HEK293 (cell line): ENCODE data around the gene MELTF.
"Not testable (repeated sequence)": the region's sequence is repeated elsewhere in the genome, so short reads cannot be mapped to it uniquely, and the experiment has no call there.

Source experiments
- CTCF ChIA-PET: fragments of 350-600 bp; formaldehyde crosslinking; extraction: SDS; loops from one replicate; lab custom pipeline; 2021; ENCODE audit warnings: antibody characterized with exemption; lab: Yijun Ruan, JAX
- POLR2A ChIA-PET: fragments of 300-600 bp; formaldehyde crosslinking; extraction: SDS; loops from one replicate; lab custom pipeline; 2020; ENCODE audit warnings: antibody characterized with exemption, inconsistent platforms; lab: Yijun Ruan, JAX
- H3K27ac ChIP-seq: fragments of 200-500 bp; sonication (Bioruptor generic); 2 replicates; pipeline ENCODE4 v1.5.1; 2014; ENCODE audit warnings: low read depth, low read length, control low read depth, inconsistent platforms; ENCODE audit errors: extremely low read depth
- H3K36me3 ChIP-seq, 2 experiments: fragments of 200-500 bp in 1 of 2; sonication (Bioruptor generic) in 1 of 2; 1 replicate in 1 of 2; 2 replicates in 1 of 2; pipeline ENCODE4 v1.5.1; 2014 to 2017; ENCODE audit warnings: inconsistent platforms in 2 of 2, low read length in 2 of 2; ENCODE audit not compliant: control insufficient read depth in 2 of 2, insufficient read depth in 1 of 2
- H3K4me1 ChIP-seq: fragments of 200-500 bp; sonication (Bioruptor generic); 2 replicates; pipeline ENCODE4 v1.5.1; 2014; ENCODE audit warnings: mild to moderate bottlenecking, low read length, inconsistent platforms; ENCODE audit not compliant: control insufficient read depth, insufficient read depth
- H3K4me3 ChIP-seq: 2 replicates; pipeline ENCODE4 v1.5.1; 2011; ENCODE audit warnings: low read depth, mild to moderate bottlenecking, control low read depth, low read length, moderate library complexity
- H3K9me3 ChIP-seq: fragments of 200-500 bp; sonication (Bioruptor generic); 2 replicates; pipeline ENCODE4 v1.5.1; 2014; ENCODE audit warnings: low read depth, low read length, inconsistent platforms; ENCODE audit not compliant: control insufficient read depth, insufficient read depth
- KLF16 ChIP-seq: fragments of 450-650 bp; formaldehyde crosslinking; IDR thresholded peaks from 2 replicates; pipeline ENCODE4 v1.5.1; 2017; ENCODE audit warnings: missing biosample characterization, missing genetic modification characterization
- ZBTB17 ChIP-seq: fragments of 450-650 bp; formaldehyde crosslinking; IDR thresholded peaks from 2 replicates; pipeline ENCODE4 v1.5.1; 2016; ENCODE audit warnings: missing biosample characterization, missing genetic modification characterization
- ZBTB49 ChIP-seq: fragments of 450-650 bp; formaldehyde crosslinking; IDR thresholded peaks from 2 replicates; pipeline ENCODE4 v1.5.1; 2016; ENCODE audit warnings: missing biosample characterization, missing genetic modification characterization, low read depth
- ZNF18 ChIP-seq: fragments of 450-650 bp; formaldehyde crosslinking; IDR thresholded peaks from 2 replicates; pipeline ENCODE4 v1.5.1; 2016; ENCODE audit warnings: missing biosample characterization, missing genetic modification characterization
- ZNF629 ChIP-seq: fragments of 450-650 bp; formaldehyde crosslinking; IDR thresholded peaks from 2 replicates; pipeline ENCODE4 v1.5.1; 2017; ENCODE audit warnings: missing biosample characterization, missing genetic modification characterization
- ZNF660 ChIP-seq: fragments of 450-650 bp; IDR thresholded peaks from 2 replicates; pipeline ENCODE4 v1.5.1; 2018; ENCODE audit warnings: missing biosample characterization, mild to moderate bottlenecking, missing genetic modification characterization
- ZNF707 ChIP-seq: fragments of 450-650 bp; formaldehyde crosslinking; IDR thresholded peaks from 2 replicates; pipeline ENCODE4 v1.5.1; 2016; ENCODE audit warnings: missing biosample characterization, missing genetic modification characterization
- TF ChIP-seq, protein P1 (sequence below): fragments of 450-650 bp; formaldehyde crosslinking; conservative IDR thresholded peaks from 2 replicates; pipeline ENCODE4 v1.5.1; 2016; ENCODE audit warnings: low read depth, missing biosample characterization, missing genetic modification characterization
- TF ChIP-seq, protein P2 (sequence below): fragments of 450-650 bp; formaldehyde crosslinking; IDR thresholded peaks from 2 replicates; pipeline ENCODE4 v1.5.1; 2017; ENCODE audit warnings: missing biosample characterization, missing genetic modification characterization
- TF ChIP-seq, protein P3 (sequence below): fragments of 450-650 bp; formaldehyde crosslinking; IDR thresholded peaks from 2 replicates; pipeline ENCODE4 v1.5.1; 2016; ENCODE audit warnings: missing biosample characterization, missing genetic modification characterization
- TF ChIP-seq, protein P4 (sequence below): fragments of 450-650 bp; formaldehyde crosslinking; IDR thresholded peaks from 2 replicates; pipeline ENCODE4 v1.5.1; 2017; ENCODE audit warnings: missing biosample characterization, missing genetic modification characterization

The MELTF gene

GRCh38 chr3:197035577-197035976 lies 6.0 kb upstream of the MELTF start (continued):
- TF ChIP-seq, protein P1, sequence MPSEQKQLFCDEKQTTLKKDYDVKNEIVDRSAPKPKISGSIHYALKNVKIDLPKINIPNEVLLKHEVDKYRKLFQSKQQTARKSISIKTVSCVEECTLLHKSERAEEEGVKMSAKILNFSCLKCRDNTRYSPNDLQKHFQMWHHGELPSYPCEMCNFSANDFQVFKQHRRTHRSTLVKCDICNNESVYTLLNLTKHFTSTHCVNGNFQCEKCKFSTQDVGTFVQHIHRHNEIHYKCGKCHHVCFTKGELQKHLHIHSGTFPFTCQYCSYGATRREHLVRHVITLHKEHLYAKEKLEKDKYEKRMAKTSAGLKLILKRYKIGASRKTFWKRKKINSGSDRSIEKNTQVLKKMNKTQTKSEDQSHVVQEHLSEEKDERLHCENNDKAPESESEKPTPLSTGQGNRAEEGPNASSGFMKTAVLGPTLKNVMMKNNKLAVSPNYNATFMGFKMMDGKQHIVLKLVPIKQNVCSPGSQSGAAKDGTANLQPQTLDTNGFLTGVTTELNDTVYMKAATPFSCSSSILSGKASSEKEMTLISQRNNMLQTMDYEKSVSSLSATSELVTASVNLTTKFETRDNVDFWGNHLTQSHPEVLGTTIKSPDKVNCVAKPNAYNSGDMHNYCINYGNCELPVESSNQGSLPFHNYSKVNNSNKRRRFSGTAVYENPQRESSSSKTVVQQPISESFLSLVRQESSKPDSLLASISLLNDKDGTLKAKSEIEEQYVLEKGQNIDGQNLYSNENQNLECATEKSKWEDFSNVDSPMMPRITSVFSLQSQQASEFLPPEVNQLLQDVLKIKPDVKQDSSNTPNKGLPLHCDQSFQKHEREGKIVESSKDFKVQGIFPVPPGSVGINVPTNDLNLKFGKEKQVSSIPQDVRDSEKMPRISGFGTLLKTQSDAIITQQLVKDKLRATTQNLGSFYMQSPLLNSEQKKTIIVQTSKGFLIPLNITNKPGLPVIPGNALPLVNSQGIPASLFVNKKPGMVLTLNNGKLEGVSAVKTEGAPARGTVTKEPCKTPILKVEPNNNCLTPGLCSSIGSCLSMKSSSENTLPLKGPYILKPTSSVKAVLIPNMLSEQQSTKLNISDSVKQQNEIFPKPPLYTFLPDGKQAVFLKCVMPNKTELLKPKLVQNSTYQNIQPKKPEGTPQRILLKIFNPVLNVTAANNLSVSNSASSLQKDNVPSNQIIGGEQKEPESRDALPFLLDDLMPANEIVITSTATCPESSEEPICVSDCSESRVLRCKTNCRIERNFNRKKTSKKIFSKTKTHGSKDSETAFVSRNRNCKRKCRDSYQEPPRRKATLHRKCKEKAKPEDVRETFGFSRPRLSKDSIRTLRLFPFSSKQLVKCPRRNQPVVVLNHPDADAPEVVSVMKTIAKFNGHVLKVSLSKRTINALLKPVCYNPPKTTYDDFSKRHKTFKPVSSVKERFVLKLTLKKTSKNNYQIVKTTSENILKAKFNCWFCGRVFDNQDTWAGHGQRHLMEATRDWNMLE (tag by site-specific recombination) = no peak
- TF ChIP-seq, protein P2, sequence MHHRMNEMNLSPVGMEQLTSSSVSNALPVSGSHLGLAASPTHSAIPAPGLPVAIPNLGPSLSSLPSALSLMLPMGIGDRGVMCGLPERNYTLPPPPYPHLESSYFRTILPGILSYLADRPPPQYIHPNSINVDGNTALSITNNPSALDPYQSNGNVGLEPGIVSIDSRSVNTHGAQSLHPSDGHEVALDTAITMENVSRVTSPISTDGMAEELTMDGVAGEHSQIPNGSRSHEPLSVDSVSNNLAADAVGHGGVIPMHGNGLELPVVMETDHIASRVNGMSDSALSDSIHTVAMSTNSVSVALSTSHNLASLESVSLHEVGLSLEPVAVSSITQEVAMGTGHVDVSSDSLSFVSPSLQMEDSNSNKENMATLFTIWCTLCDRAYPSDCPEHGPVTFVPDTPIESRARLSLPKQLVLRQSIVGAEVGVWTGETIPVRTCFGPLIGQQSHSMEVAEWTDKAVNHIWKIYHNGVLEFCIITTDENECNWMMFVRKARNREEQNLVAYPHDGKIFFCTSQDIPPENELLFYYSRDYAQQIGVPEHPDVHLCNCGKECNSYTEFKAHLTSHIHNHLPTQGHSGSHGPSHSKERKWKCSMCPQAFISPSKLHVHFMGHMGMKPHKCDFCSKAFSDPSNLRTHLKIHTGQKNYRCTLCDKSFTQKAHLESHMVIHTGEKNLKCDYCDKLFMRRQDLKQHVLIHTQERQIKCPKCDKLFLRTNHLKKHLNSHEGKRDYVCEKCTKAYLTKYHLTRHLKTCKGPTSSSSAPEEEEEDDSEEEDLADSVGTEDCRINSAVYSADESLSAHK (tag by site-specific recombination) = no peak

DNA sequence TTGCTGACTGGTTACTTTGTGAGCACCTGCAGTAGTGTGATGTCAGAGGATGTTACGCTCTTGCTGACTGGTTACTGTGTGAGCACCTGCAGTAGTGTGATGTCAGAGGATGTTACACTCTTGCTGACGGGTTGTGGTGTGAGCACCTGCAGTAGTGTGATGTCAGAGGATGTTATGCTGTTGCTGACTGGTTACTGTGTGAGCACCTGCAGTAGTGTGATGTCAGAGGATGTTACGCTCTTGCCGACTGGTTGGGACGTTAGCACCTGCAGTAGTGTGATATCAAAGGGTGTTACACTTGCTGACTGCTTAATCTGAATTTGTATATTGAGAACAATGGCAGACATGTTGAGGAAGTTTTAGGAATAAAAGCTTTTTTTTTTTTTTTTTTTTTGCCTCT lies 5.2 kb upstream of the MELTF start:
- H3K36me3 ChIP-seq, H3K9me3 ChIP-seq, CTCF ChIA-PET, H3K4me1 ChIP-seq, H3K27ac ChIP-seq, H3K4me3 ChIP-seq: not testable (repeated sequence)
- peak; percentile 21; the same call in 1 of the 2 replicates for TF ChIP-seq ZNF629
- POLR2A ChIA-PET = interaction anchor here (0.6 kb wide), 1 partner anchor 371 kb away, joined by 5 read pairs; no protein-coding TSS in a partner anchor

DNA sequence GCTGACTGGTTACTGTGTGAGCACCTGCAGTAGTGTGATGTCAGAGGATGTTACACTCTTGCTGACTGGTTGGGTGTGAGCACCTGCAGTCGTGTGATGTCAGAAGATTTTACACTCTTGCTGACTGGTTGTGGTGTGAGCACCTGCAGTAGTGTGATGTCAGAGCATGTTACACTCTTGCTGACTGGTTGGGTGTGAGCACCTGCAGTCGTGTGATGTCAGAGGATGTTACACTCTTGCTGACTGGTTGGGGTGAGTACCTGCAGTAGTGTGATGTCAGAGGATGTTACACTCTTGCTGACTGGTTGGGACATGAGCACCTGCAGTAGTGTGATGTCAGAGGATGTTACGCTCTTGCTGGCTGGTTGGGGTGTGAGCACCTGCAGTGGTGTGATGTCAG lies 4.1 kb upstream of the MELTF start:
- TF ChIP-seq ZNF18 (0 out of 2 replicates have a peak, but pooled peaks have one; percentile 17), ZNF629 (peak; percentile 45)
- H3K4me1 ChIP-seq, H3K9me3 ChIP-seq, H3K36me3 ChIP-seq, H3K27ac ChIP-seq, POLR2A ChIA-PET, CTCF ChIA-PET, H3K4me3 ChIP-seq: not testable (repeated sequence)

- ChIA-PET CTCF (interaction anchor here (0.6 to 2.9 kb wide), 3 partner anchors 10 to 509 kb away, joined by 3 to 9 read pairs (median 4); no protein-coding TSS in a partner anchor), POLR2A (no interaction called here)
- Histone ChIP-seq H3K36me3 (peaks cover 0 to 4% of the 10 kb centered on the region in 2 experiments; a peak in 1 of 3 replicates), H3K4me3 (no peak overlapping the region), H3K27ac (no peak overlapping the region), H3K4me1 (no peaks in the 10 kb centered on the region), H3K9me3 (no peaks in the 10 kb centered on the region)
- TF ChIP-seq ZNF660 (tag by site-specific recombination) (peak; percentile 72; the same call in 1 of the 2 replicates), ZNF707 (tag by site-specific recombination) (no peak), ZBTB17 (tag by site-specific recombination) (peak; percentile 52), ZBTB49 (tag by site-specific recombination) (no peak), KLF16 (tag by site-specific recombination) (no peak)
- TF ChIP-seq, protein P3, sequence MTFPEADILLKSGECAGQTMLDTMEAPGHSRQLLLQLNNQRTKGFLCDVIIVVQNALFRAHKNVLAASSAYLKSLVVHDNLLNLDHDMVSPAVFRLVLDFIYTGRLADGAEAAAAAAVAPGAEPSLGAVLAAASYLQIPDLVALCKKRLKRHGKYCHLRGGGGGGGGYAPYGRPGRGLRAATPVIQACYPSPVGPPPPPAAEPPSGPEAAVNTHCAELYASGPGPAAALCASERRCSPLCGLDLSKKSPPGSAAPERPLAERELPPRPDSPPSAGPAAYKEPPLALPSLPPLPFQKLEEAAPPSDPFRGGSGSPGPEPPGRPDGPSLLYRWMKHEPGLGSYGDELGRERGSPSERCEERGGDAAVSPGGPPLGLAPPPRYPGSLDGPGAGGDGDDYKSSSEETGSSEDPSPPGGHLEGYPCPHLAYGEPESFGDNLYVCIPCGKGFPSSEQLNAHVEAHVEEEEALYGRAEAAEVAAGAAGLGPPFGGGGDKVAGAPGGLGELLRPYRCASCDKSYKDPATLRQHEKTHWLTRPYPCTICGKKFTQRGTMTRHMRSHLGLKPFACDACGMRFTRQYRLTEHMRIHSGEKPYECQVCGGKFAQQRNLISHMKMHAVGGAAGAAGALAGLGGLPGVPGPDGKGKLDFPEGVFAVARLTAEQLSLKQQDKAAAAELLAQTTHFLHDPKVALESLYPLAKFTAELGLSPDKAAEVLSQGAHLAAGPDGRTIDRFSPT (tag by site-specific recombination) = peak; percentile 83
- TF ChIP-seq, protein P4, sequence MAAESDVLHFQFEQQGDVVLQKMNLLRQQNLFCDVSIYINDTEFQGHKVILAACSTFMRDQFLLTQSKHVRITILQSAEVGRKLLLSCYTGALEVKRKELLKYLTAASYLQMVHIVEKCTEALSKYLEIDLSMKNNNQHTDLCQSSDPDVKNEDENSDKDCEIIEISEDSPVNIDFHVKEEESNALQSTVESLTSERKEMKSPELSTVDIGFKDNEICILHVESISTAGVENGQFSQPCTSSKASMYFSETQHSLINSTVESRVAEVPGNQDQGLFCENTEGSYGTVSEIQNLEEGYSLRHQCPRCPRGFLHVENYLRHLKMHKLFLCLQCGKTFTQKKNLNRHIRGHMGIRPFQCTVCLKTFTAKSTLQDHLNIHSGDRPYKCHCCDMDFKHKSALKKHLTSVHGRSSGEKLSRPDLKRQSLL (tag by site-specific recombination) = no peak
Measured at GRCh38 chr3:197031315-197032285, 2.0 kb upstream of the MELTF start.
